Measurements from ENCODE around the gene FBXW9.
"Not testable (repeated sequence)": the region's sequence is repeated elsewhere in the genome, so short reads cannot be mapped to it uniquely, and the experiment has no call there.

FBXW9 gene

GRCh38 chr19:12711187-12711586, 14.8 kb upstream of the FBXW9 start:
- Histone ChIP-seq H3K36me3 (ENCODE audit: control insufficient read depth, insufficient read depth, low read length, severe bottlenecking) (peaks cover 87% of the 10 kb centered on the region), H3K9ac (ENCODE audit: low read length) (no peak overlapping the region), H3K9me3 (ENCODE audit: control insufficient read depth, low read length) (no peaks in the 10 kb centered on the region), H3K4me3 (ENCODE audit: low read length) (no peak overlapping the region), H3K4me1 (ENCODE audit: control insufficient read depth, insufficient read depth, low read length) (no peaks in the 10 kb centered on the region), H3K27me3 (replicated peaks; ENCODE audit: control insufficient read depth, insufficient read depth, low read length) (no peaks in the 10 kb centered on the region)
- no peak for DNase-seq (ENCODE audit: low read depth)

- H3K27me3 ChIP-seq (replicated peaks; ENCODE audit: control insufficient read depth, insufficient read depth, low read length) = no peaks in the 10 kb centered on the region
- no peak for DNase-seq (ENCODE audit: low read depth)
- no peak overlapping the region for H3K4me3 ChIP-seq (ENCODE audit: low read length)
- no peaks in the 10 kb centered on the region for H3K9me3 ChIP-seq (ENCODE audit: control insufficient read depth, low read length)
- H3K4me1 ChIP-seq (ENCODE audit: control insufficient read depth, insufficient read depth, low read length) = no peaks in the 10 kb centered on the region
- H3K9ac ChIP-seq (ENCODE audit: low read length) = no peak overlapping the region
- H3K36me3 ChIP-seq (ENCODE audit: control insufficient read depth, insufficient read depth, low read length, severe bottlenecking) = peaks cover 88% of the 10 kb centered on the region
Measured at GRCh38 chr19:12708641-12709040, 12.2 kb upstream of the FBXW9 start.

- no peak for DNase-seq (ENCODE audit: low read depth)
- peaks cover 94% of the 10 kb centered on the region for H3K36me3 ChIP-seq (ENCODE audit: control insufficient read depth, insufficient read depth, low read length, severe bottlenecking)
Measured at GRCh38 chr19:12706332-12706718, 9.9 kb upstream of the FBXW9 start.

GRCh38 chr19:12705654-12706331, 9.4 kb upstream of the FBXW9 start:
- H3K9ac ChIP-seq (ENCODE audit: low read length) = no peak overlapping the region
- no peak for DNase-seq (ENCODE audit: low read depth)
- H3K27me3 ChIP-seq (replicated peaks; ENCODE audit: control insufficient read depth, insufficient read depth, low read length) = no peaks in the 10 kb centered on the region
- no peaks in the 10 kb centered on the region for H3K9me3 ChIP-seq (ENCODE audit: control insufficient read depth, low read length)
- peaks cover 94% of the 10 kb centered on the region for H3K36me3 ChIP-seq (ENCODE audit: control insufficient read depth, insufficient read depth, low read length, severe bottlenecking)
- no peaks in the 10 kb centered on the region for H3K4me1 ChIP-seq (ENCODE audit: control insufficient read depth, insufficient read depth, low read length)
- no peak overlapping the region for H3K4me3 ChIP-seq (ENCODE audit: low read length)

More at GRCh38 chr19:12706332-12706718, 9.9 kb upstream of the FBXW9 start:
- no peak overlapping the region for H3K4me3 ChIP-seq (ENCODE audit: low read length)
- H3K4me1 ChIP-seq (ENCODE audit: control insufficient read depth, insufficient read depth, low read length) = no peaks in the 10 kb centered on the region
- H3K9ac ChIP-seq (ENCODE audit: low read length) = no peak overlapping the region
- H3K27me3 ChIP-seq (replicated peaks; ENCODE audit: control insufficient read depth, insufficient read depth, low read length) = no peaks in the 10 kb centered on the region
- H3K9me3 ChIP-seq (ENCODE audit: control insufficient read depth, low read length) = no peaks in the 10 kb centered on the region

- Histone ChIP-seq H3K9ac (ENCODE audit: low read length) (no peak overlapping the region), H3K9me3 (ENCODE audit: control insufficient read depth, low read length) (no peaks in the 10 kb centered on the region), H3K27me3 (replicated peaks; ENCODE audit: control insufficient read depth, insufficient read depth, low read length) (no peaks in the 10 kb centered on the region), H3K4me1 (ENCODE audit: control insufficient read depth, insufficient read depth, low read length) (no peaks in the 10 kb centered on the region), H3K36me3 (ENCODE audit: control insufficient read depth, insufficient read depth, low read length, severe bottlenecking) (peaks cover 91% of the 10 kb centered on the region), H3K4me3 (ENCODE audit: low read length) (no peak overlapping the region)
- no peak for DNase-seq (ENCODE audit: low read depth)
Measured at GRCh38 chr19:12705169-12705568, 8.7 kb upstream of the FBXW9 start.

GRCh38 chr19:12703046-12703445, 6.6 kb upstream of the FBXW9 start:
- H3K9ac ChIP-seq (ENCODE audit: low read length) = no peak overlapping the region
- H3K27me3 ChIP-seq (replicated peaks; ENCODE audit: control insufficient read depth, insufficient read depth, low read length) = no peaks in the 10 kb centered on the region
- no peaks in the 10 kb centered on the region for H3K9me3 ChIP-seq (ENCODE audit: control insufficient read depth, low read length)
- peaks cover 86% of the 10 kb centered on the region for H3K36me3 ChIP-seq (ENCODE audit: control insufficient read depth, insufficient read depth, low read length, severe bottlenecking)
- no peak overlapping the region for H3K4me3 ChIP-seq (ENCODE audit: low read length)
- H3K4me1 ChIP-seq (ENCODE audit: control insufficient read depth, insufficient read depth, low read length) = no peaks in the 10 kb centered on the region
- peak; percentile 24 for DNase-seq (ENCODE audit: low read depth)

- Histone ChIP-seq H3K9me3 (ENCODE audit: control insufficient read depth, low read length) (no peaks in the 10 kb centered on the region), H3K4me1 (ENCODE audit: control insufficient read depth, insufficient read depth, low read length) (peaks cover 5% of the 10 kb centered on the region), H3K27me3 (replicated peaks; ENCODE audit: control insufficient read depth, insufficient read depth, low read length) (no peaks in the 10 kb centered on the region), H3K4me3 (ENCODE audit: low read length) (no peak overlapping the region), H3K36me3 (ENCODE audit: control insufficient read depth, insufficient read depth, low read length, severe bottlenecking) (peaks cover 81% of the 10 kb centered on the region), H3K9ac (ENCODE audit: low read length) (no peak overlapping the region)
- no peak for DNase-seq (ENCODE audit: low read depth)
Measured at GRCh38 chr19:12701596-12702282, 5.3 kb upstream of the FBXW9 start.

- H3K27me3 ChIP-seq (replicated peaks; ENCODE audit: control insufficient read depth, insufficient read depth, low read length) = no peaks in the 10 kb centered on the region
- H3K4me1 ChIP-seq (ENCODE audit: control insufficient read depth, insufficient read depth, low read length) = peaks cover 16% of the 10 kb centered on the region
- no peak overlapping the region for H3K4me3 ChIP-seq (ENCODE audit: low read length)
- H3K36me3 ChIP-seq (ENCODE audit: control insufficient read depth, insufficient read depth, low read length, severe bottlenecking) = peaks cover 45% of the 10 kb centered on the region
- no peak for DNase-seq (ENCODE audit: low read depth)
- no peak overlapping the region for H3K9ac ChIP-seq (ENCODE audit: low read length)
- no peaks in the 10 kb centered on the region for H3K9me3 ChIP-seq (ENCODE audit: control insufficient read depth, low read length)
Measured at GRCh38 chr19:12698138-12698537, 1.7 kb upstream of the FBXW9 start.

- Histone ChIP-seq H3K4me3 (ENCODE audit: low read length) (peak overlapping the region; percentile 96), H3K4me1 (ENCODE audit: control insufficient read depth, insufficient read depth, low read length) (peaks cover 16% of the 10 kb centered on the region), H3K36me3 (ENCODE audit: control insufficient read depth, insufficient read depth, low read length, severe bottlenecking) (peaks cover 38% of the 10 kb centered on the region)
- H3K9ac ChIP-seq (ENCODE audit: low read length); DNase-seq (ENCODE audit: low read depth); H3K9me3 ChIP-seq (ENCODE audit: control insufficient read depth, low read length); H3K27me3 ChIP-seq (replicated peaks; ENCODE audit: control insufficient read depth, insufficient read depth, low read length): not testable (repeated sequence)
Measured at GRCh38 chr19:12697425-12697824, 994 bp upstream of the FBXW9 start.

GRCh38 chr19:12695997-12696365, 450 bp downstream of the FBXW9 start:
- Histone ChIP-seq H3K36me3 (ENCODE audit: control insufficient read depth, insufficient read depth, low read length, severe bottlenecking) (peaks cover 24% of the 10 kb centered on the region), H3K27me3 (replicated peaks; ENCODE audit: control insufficient read depth, insufficient read depth, low read length) (no peaks in the 10 kb centered on the region), H3K4me1 (ENCODE audit: control insufficient read depth, insufficient read depth, low read length) (peaks cover 16% of the 10 kb centered on the region), H3K4me3 (ENCODE audit: low read length) (peak overlapping the region; percentile 96), H3K9me3 (ENCODE audit: control insufficient read depth, low read length) (no peaks in the 10 kb centered on the region), H3K9ac (ENCODE audit: low read length) (peak overlapping the region; percentile 96)
- DNase-seq (ENCODE audit: low read depth) = no peak

GRCh38 chr19:12695514-12695913, 917 bp downstream of the FBXW9 start:
- peaks cover 19% of the 10 kb centered on the region for H3K36me3 ChIP-seq (ENCODE audit: control insufficient read depth, insufficient read depth, low read length, severe bottlenecking)
- H3K4me3 ChIP-seq (ENCODE audit: low read length) = peak overlapping the region; percentile 96
- H3K4me1 ChIP-seq (ENCODE audit: control insufficient read depth, insufficient read depth, low read length) = peaks cover 16% of the 10 kb centered on the region
- H3K9me3 ChIP-seq (ENCODE audit: control insufficient read depth, low read length) = no peaks in the 10 kb centered on the region
- no peak for DNase-seq (ENCODE audit: low read depth)
- H3K27me3 ChIP-seq (replicated peaks; ENCODE audit: control insufficient read depth, insufficient read depth, low read length) = no peaks in the 10 kb centered on the region
- peak overlapping the region; percentile 41 for H3K9ac ChIP-seq (ENCODE audit: low read length)

Measured in adipocyte (in vitro differentiated cells).